ENCODE data around the gene CCDC157. TPM values are rescaled to one million over a fixed set of nuclear protein-coding genes. Genes with fewer than 3 reads are reported as not detected.

CCDC157 gene
- 1 to 10 TPM; 2.2 to 2.4 TPM for total RNA-seq

DNA sequence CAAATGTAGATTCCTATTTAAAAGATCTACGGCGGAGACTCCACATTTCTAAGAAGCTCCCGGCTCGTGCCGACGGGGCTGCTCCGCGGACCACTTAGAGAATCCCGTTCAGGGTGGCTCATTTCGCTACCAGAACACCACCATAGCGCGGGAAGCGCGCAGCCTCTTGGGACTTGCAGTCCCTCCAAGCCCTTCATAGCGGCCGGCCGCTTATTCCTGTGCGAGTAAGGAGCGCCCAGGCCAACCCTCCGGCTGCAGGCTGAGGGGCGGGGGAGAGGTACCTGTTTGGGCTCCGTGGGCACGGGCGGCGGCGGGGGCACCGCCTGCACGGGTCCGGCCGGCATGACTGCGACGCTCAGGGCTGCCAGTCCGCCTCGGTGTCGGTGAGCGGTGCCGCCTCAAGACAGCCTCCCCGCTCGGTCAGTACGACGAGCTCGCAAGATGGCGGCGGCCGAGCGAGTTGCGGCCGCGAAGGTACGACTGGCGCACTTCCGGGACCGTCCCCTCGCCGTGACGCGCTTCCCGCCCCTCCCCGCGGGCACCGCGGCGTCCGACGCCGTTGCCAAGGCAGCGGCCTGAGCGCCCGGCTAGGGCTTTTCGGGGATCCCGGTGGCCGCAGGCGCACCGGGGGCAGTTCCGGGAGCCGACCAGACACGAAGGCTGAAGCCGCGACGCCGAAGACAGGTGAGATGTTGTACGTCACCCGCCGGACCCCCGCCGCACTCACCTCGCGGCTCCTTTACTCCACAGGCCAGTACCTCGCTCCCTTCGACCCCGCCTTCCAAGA is at the start of gene CCDC157, which contains the start of gene SF3A1:
CCDC157 (plus strand) TSS at position 559 of the 787 bp plus-strand sequence. CDS start 8,994 bp downstream, outside the sequence.
SF3A1 (minus strand) TSS at position 446 of the 787 bp plus-strand sequence; CDS start at position 344, 102 bp downstream.
- POLR2A ChIA-PET = interaction anchor here (0.5 to 1.8 kb wide), 19 partner anchors 9 to 229 kb away, joined by 3 to 9 read pairs (median 3); partner anchors contain the start of genes MTFP1, RNF215 and TBC1D10A
- Mint-ChIP-seq H3K4me3 (peak within 1 kb of the TSS; percentile 96), H3K4me1 (ENCODE audit: low read depth) (peaks cover 42% of the 10 kb centered on the region), H3K27me3 (no peaks in the 10 kb centered on the region), H3K36me3 (ENCODE audit: low read depth) (peaks cover 34% of the 10 kb centered on the region), H3K27ac (peak within 1 kb of the TSS; percentile 92), H3K9me3 (no peaks in the 10 kb centered on the region)
- intact Hi-C loops (cut with micrococcal nuclease) = no loop called here
- CTCF ChIA-PET = interaction anchor here (1.0 to 2.9 kb wide), 5 partner anchors 22 to 68 kb away, joined by 3 to 43 read pairs (median 3); partner anchors contain the start of genes CASTOR1, RNF215 and TBC1D10A
- TF ChIP-seq, protein P1, sequence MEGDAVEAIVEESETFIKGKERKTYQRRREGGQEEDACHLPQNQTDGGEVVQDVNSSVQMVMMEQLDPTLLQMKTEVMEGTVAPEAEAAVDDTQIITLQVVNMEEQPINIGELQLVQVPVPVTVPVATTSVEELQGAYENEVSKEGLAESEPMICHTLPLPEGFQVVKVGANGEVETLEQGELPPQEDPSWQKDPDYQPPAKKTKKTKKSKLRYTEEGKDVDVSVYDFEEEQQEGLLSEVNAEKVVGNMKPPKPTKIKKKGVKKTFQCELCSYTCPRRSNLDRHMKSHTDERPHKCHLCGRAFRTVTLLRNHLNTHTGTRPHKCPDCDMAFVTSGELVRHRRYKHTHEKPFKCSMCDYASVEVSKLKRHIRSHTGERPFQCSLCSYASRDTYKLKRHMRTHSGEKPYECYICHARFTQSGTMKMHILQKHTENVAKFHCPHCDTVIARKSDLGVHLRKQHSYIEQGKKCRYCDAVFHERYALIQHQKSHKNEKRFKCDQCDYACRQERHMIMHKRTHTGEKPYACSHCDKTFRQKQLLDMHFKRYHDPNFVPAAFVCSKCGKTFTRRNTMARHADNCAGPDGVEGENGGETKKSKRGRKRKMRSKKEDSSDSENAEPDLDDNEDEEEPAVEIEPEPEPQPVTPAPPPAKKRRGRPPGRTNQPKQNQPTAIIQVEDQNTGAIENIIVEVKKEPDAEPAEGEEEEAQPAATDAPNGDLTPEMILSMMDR (IDR thresholded peaks at IDR 0.05) = no peak
- DNase-seq = peak; percentile 96
- ATAC-seq = peak; percentile 91

DNA sequence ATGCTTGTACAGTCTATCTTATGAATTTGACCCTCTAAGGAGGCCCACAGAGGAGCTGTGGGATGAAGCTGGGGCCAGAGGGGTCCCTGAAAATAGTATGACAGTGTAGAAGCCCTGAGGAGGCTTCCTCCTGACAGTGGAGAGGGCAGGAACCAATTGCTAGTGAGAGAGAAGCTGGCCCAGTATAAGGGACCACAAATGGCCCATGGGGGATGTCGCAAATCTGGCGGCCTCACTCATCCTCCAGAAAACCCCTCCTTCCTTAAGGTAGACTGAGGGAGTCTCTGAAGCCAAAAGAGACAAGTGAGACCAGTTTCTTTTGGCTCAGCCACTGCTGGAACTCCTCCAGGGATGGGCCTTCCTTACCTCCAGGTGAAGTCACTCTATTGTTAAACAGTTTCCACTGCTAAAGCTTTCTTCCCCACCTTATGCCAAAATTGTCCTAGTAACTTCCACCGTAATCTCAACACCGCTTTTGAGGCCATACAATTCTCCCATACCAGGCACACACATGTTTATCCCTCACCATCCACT is 49.7 kb upstream of the CCDC157 start:
- H3K4me3 Mint-ChIP-seq = peak overlapping the region; percentile 67
- H3K27ac Mint-ChIP-seq = peak overlapping the region; percentile 96
- H3K4me1 Mint-ChIP-seq (ENCODE audit: low read depth) = peaks cover 95% of the 10 kb centered on the region
- no peak for DNase-seq
- intact Hi-C loops (cut with micrococcal nuclease) = no loop called here
- CTCF ChIA-PET = interaction anchor here (0.9 to 9.5 kb wide), 4 partner anchors 11 to 80 kb away, joined by 3 to 81 read pairs (median 4); partner anchors contain the start of genes CASTOR1 and RNF215
- ATAC-seq = no peak
- H3K36me3 Mint-ChIP-seq (ENCODE audit: low read depth) = peaks cover 6% of the 10 kb centered on the region
- no peaks in the 10 kb centered on the region for H3K9me3 Mint-ChIP-seq
- POLR2A ChIA-PET = interaction anchor here (1.1 to 1.9 kb wide), 4 partner anchors 16 to 90 kb away, joined by 4 to 6 read pairs (median 4); partner anchors contain the start of gene SEC14L2
- no peaks in the 10 kb centered on the region for H3K27me3 Mint-ChIP-seq
- TF ChIP-seq, protein P1 (IDR thresholded peaks at IDR 0.05) = no peak

DNA sequence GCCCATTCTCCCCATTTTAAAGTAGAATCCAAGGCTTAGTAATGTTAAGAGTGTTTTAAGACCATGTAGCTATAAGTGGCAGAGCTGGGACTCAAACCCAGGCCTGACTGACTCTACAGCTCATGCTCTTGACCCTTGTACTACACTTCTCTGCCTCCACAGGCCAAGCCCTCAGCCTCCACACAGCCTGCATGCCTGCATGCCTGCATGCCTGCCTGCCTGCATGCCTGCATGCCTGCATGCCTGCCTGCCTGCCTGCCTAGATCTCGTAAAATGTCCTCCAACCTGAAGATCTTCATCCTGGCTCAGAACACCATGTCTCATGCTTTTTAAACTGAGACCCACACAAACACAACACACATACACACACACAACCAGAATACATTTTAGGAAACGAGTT is 48.7 kb upstream of the CCDC157 start:
- DNase-seq = no peak
- intact Hi-C loops (cut with micrococcal nuclease) = no loop called here
- Mint-ChIP-seq H3K27me3 (no peaks in the 10 kb centered on the region), H3K9me3 (no peaks in the 10 kb centered on the region), H3K4me1 (ENCODE audit: low read depth) (peaks cover 95% of the 10 kb centered on the region), H3K27ac (peak overlapping the region; percentile 85), H3K4me3 (no peak overlapping the region), H3K36me3 (ENCODE audit: low read depth) (peaks cover 8% of the 10 kb centered on the region)
- ATAC-seq = no peak
- CTCF ChIA-PET = interaction anchor here (1.2 to 9.5 kb wide), 3 partner anchors 12 to 19 kb away, joined by 3 to 81 read pairs (median 3); partner anchors contain the start of gene CASTOR1
- POLR2A ChIA-PET = interaction anchor here (1.1 to 1.9 kb wide), 2 partner anchors 16 to 18 kb away, joined by 6 read pairs; no protein-coding TSS in a partner anchor
- TF ChIP-seq, protein P1 (IDR thresholded peaks at IDR 0.05) = no peak

DNA sequence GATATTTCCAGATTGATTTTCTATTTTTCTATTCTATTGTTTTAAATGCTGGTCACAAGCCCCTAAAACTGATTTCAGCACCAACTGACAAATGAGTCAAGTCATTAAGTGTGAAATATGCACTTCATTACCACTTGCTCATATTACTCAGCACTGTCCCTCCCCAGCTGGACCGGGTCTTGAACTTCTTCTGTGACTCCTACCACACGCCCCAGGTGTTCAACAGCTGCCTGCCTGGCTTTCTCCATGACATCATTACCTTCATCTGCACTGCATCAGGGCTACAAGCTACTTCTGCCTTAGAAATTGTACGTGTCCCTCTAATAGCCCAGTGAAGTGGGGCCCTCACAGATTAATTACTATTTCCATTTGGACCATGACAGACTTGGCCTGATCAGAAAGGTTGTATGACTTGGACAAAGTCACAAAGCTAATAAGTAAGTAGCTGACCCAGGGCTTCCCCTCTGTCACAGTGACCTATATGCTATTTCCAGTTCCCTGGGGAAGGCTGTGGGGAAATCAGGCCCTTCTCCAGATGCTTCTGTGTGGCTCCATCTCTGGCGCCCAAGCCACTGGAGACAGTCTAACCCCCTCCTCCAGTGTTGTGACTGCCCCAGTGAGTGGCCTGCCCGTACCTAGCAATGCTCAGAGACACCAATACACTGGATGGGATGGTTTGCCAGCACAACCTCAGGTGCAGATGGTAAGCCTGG is 48.1 kb upstream of the CCDC157 start:
- H3K9me3 Mint-ChIP-seq = no peaks in the 10 kb centered on the region
- DNase-seq (peak; percentile 79), ATAC-seq (peak; percentile 15)
- H3K4me3 Mint-ChIP-seq = no peak overlapping the region
- CTCF ChIA-PET = interaction anchor here (1.2 to 9.5 kb wide), 4 partner anchors 12 to 19 kb away, joined by 3 to 81 read pairs (median 4); partner anchors contain the start of gene CASTOR1
- H3K27me3 Mint-ChIP-seq = no peaks in the 10 kb centered on the region
- POLR2A ChIA-PET = interaction anchor here (1.1 to 8.7 kb wide), 4 partner anchors 15 to 17 kb away, joined by 3 to 68 read pairs (median 6); partner anchors contain the start of gene TBC1D10A
- H3K36me3 Mint-ChIP-seq (ENCODE audit: low read depth) = peaks cover 8% of the 10 kb centered on the region
- H3K27ac Mint-ChIP-seq = peak overlapping the region; percentile 85
- intact Hi-C loops (cut with micrococcal nuclease) = no loop called here
- TF ChIP-seq, protein P1 (IDR thresholded peaks at IDR 0.05) = no peak
- H3K4me1 Mint-ChIP-seq (ENCODE audit: low read depth) = peaks cover 91% of the 10 kb centered on the region

All from activated CD8-positive, alpha-beta T cell treated with anti-CD3 and anti-CD28 coated beads for 36 hours (primary cell).